Measurements from ENCODE around the gene L3MBTL4.

The L3MBTL4 gene

DNA sequence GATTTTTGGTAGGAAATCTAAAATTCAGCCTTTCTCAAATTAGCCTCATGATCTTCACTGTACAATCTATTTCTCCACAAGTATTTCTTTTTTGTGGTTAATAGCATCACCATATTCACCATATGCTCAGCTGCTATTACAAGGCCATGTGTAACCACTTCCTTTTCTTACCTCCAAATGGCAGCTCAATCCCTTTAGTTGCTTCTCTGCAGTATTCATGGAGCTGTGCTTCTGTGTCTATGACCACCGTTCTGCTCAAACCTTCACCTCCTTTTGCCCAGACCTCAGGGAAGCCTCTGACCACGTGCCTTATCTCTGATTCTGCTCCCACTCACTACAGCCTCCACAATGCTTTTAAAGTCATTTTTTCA lies 392.7 kb downstream of the L3MBTL4 start:
- H3K4me3 ChIP-seq (ENCODE audit: low read depth, low read length) = no peak overlapping the region
- no peak for DNase-seq (ENCODE audit: low read depth)
- TF ChIP-seq, protein P1, sequence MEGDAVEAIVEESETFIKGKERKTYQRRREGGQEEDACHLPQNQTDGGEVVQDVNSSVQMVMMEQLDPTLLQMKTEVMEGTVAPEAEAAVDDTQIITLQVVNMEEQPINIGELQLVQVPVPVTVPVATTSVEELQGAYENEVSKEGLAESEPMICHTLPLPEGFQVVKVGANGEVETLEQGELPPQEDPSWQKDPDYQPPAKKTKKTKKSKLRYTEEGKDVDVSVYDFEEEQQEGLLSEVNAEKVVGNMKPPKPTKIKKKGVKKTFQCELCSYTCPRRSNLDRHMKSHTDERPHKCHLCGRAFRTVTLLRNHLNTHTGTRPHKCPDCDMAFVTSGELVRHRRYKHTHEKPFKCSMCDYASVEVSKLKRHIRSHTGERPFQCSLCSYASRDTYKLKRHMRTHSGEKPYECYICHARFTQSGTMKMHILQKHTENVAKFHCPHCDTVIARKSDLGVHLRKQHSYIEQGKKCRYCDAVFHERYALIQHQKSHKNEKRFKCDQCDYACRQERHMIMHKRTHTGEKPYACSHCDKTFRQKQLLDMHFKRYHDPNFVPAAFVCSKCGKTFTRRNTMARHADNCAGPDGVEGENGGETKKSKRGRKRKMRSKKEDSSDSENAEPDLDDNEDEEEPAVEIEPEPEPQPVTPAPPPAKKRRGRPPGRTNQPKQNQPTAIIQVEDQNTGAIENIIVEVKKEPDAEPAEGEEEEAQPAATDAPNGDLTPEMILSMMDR (IDR thresholded peaks at IDR 0.05; ENCODE audit: low read depth, low read length, missing control alignments) = no peak

DNA sequence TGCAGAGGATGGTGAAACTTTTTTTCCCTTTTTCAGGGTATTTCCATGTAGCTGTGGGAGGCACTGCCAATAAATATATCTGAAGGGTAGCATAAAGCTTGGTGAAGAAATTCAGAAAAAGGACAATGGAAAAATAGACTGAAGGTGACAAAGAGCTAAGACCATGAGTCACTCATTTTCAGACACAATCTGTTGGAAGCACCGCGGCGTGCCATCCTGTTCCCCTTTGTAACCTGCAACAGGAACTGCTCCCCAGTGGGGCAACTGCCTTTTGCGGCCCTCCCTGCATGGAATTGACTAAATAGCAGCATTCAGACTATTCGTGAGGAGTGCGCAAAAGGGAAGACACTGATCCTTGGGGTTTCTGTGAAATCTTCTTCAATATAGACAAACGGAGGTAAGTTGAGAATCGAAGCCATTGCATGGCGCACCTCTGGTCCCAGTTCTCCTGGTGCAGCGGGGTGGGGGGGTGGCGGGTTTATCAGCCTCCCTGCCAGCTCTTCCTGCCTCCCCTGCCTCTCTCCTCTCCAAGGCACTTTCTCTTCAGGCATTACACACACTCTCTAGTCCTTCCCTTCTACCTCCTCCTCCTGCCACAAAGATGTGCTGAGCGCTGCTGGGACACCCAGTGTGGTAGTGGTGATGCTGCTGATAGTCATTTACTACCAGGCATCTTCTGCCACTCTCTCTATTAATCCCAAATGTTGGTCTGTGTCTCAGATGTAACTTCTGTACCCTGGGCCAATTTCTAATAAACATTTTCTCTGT lies 393.2 kb downstream of the L3MBTL4 start:
- no peak for DNase-seq (ENCODE audit: low read depth)
- H3K4me3 ChIP-seq (ENCODE audit: low read depth, low read length) = no peak overlapping the region
- TF ChIP-seq, protein P1 (IDR thresholded peaks at IDR 0.05; ENCODE audit: low read depth, low read length, missing control alignments) = no peak

GRCh38 chr18:6018671-6019070 lies 396.0 kb downstream of the L3MBTL4 start:
- no peak for DNase-seq (ENCODE audit: low read depth)
- no peak overlapping the region for H3K4me3 ChIP-seq (ENCODE audit: low read depth, low read length)
- TF ChIP-seq, protein P1 (IDR thresholded peaks at IDR 0.05; ENCODE audit: low read depth, low read length, missing control alignments) = no peak

- DNase-seq (ENCODE audit: low read depth) = no peak
- TF ChIP-seq, protein P1 (IDR thresholded peaks at IDR 0.05; ENCODE audit: low read depth, low read length, missing control alignments) = no peak
- no peak overlapping the region for H3K4me3 ChIP-seq (ENCODE audit: low read depth, low read length)
These were observed 397.5 kb downstream of the L3MBTL4 start for GRCh38 chr18:6017171-6017570.

DNA sequence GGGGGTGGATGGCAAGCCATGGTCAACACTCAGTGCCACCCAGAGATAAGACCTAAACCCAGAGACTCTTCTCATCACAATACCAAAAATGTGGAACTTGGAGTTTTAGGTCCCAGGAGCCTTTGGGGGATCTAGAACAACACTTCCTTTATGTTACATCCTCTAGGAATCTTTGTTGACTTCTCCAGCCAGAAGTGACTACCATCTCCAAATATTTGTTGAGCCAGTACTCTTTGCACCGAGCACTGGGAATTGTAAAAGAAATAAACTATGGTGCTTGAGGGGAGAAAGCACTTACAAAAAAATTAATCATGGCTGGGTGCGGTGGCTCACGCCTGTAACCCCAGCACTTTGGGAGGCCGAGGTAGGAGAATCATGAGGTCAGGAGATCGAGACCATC lies 399.3 kb downstream of the L3MBTL4 start:
- TF ChIP-seq, protein P1 (IDR thresholded peaks at IDR 0.05; ENCODE audit: low read depth, low read length, missing control alignments) = no peak
- no peak overlapping the region for H3K4me3 ChIP-seq (ENCODE audit: low read depth, low read length)
- no peak for DNase-seq (ENCODE audit: low read depth)

DNA sequence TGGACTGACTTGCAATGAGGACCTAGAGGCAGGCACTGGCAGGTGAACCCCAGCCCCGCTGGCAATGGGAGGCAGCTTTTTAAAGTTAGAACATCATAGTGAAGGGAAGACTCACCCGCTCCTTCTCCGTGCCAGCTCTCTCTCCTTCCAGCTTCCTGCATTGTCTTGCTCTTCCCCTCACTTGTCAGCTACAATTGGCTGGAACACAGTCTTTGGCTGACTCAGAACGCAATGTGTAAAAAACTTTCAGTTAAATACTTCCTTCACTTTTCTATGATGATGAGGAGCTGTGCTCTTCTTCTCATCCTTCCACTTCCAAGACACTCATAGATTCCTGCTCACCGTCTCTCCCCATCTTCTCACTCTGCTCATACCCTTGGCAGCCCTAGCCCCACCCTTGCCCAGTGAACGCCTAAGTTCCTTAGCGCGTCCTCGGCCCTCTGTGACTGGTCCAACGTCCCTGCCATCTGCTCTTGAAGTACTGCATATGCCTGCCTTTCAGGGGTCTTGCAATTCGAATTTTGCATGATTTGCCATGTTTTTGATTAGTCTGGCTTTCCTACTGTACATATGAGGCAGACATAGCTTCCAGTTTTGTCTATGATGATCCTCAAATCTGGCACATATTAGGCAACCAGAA lies 401.4 kb downstream of the L3MBTL4 start:
- DNase-seq (ENCODE audit: low read depth) = no peak
- no peak overlapping the region for H3K4me3 ChIP-seq (ENCODE audit: low read depth, low read length)
- TF ChIP-seq, protein P1 (IDR thresholded peaks at IDR 0.05; ENCODE audit: low read depth, low read length, missing control alignments) = no peak

All from GM12864 (cell line).